ENCODE results near the gene KCTD2. TPM values are rescaled to one million over a fixed set of nuclear protein-coding genes. Genes with fewer than 3 reads are reported as not detected.
A peak's percentile ranks its signal among the peaks of the same experiment; 100 is the strongest.

KCTD2 gene
- total and polyA plus RNA-seq, 9 of the 15 experiments (the other 6 are each of a cell fraction or from before 2014, with no cell fraction given) = 1.7 to 32.9 (median 15.8) TPM

DNA sequence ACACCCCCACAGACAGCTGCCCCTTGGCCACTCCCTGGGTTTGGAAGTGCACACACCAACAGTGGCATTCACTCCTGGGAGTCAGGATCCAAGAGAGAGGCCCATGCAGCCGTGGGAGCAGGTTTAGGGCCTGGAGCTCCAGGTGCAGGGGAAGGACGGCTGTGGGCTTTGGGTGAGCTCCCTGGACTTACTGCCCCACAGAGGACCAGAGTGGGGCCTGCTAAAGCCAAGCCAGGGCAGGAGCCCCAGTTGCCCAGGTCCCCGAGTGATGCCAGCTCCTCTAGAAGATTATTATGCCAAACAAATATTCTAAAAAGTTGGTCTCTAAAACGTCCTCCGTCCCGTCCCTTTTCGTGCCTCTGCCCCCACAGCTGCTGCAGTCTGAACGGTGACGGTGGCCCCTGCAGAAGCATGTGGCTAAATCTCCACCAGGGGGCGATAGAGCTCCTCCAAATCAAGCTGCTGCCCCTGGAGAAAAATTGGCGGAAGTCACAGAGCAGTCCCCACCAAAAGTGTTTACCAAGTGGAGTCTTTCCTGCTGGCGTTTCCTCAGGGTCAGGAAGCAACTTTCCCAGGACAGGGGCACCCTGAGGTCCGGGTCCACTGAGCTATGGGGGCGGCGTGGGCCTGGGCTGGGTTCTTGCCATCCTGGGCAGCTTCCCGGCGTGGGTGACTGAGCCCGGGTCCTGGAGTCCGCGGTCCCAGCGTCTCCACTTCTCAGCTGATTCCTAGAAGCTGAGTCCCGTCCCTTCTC lies 67.0 kb downstream of the KCTD2 start (continued):
- TF ChIP-seq ZBTB40 (IDR thresholded peaks at IDR 0.05) (peak; percentile 47; the same call in 1 of the 2 replicates), ZBTB40 (CRISPR knock-in tag; IDR thresholded peaks at IDR 0.05) (no peak), RBM15 (IDR thresholded peaks at IDR 0.05; ENCODE audit: insufficient read depth, low read length) (no peak), COPS2 (conservative IDR thresholded peaks at IDR 0.05) (no peak), ZNF197 (CRISPR knock-in tag; IDR thresholded peaks at IDR 0.05; ENCODE audit: low read depth) (no peak), E2F6 (IDR thresholded peaks at IDR 0.05; ENCODE audit: borderline replicate concordance in 1 of 2, extremely low read depth in 1 of 2, insufficient read depth in 1 of 2, insufficient read length in 1 of 2, low read depth in 1 of 2, low read length in 1 of 2, poor library complexity in 1 of 2, severe bottlenecking in 1 of 2) (no peak), HNRNPL (IDR thresholded peaks at IDR 0.05; ENCODE audit: low read depth, low read length) (no peak), MCM3 (IDR thresholded peaks at IDR 0.05) (no peak)
- TF ChIP-seq, protein P1, sequence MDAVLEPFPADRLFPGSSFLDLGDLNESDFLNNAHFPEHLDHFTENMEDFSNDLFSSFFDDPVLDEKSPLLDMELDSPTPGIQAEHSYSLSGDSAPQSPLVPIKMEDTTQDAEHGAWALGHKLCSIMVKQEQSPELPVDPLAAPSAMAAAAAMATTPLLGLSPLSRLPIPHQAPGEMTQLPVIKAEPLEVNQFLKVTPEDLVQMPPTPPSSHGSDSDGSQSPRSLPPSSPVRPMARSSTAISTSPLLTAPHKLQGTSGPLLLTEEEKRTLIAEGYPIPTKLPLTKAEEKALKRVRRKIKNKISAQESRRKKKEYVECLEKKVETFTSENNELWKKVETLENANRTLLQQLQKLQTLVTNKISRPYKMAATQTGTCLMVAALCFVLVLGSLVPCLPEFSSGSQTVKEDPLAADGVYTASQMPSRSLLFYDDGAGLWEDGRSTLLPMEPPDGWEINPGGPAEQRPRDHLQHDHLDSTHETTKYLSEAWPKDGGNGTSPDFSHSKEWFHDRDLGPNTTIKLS (IDR thresholded peaks at IDR 0.05; ENCODE audit: borderline replicate concordance, low read depth) = no peak; the same call in 1 of the 2 replicates
- TF ChIP-seq, protein P2, sequence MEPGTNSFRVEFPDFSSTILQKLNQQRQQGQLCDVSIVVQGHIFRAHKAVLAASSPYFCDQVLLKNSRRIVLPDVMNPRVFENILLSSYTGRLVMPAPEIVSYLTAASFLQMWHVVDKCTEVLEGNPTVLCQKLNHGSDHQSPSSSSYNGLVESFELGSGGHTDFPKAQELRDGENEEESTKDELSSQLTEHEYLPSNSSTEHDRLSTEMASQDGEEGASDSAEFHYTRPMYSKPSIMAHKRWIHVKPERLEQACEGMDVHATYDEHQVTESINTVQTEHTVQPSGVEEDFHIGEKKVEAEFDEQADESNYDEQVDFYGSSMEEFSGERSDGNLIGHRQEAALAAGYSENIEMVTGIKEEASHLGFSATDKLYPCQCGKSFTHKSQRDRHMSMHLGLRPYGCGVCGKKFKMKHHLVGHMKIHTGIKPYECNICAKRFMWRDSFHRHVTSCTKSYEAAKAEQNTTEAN (CRISPR knock-in tag; IDR thresholded peaks at IDR 0.05) = no peak
